ENCODE data around the gene RAB34.

Gene RAB34

DNA sequence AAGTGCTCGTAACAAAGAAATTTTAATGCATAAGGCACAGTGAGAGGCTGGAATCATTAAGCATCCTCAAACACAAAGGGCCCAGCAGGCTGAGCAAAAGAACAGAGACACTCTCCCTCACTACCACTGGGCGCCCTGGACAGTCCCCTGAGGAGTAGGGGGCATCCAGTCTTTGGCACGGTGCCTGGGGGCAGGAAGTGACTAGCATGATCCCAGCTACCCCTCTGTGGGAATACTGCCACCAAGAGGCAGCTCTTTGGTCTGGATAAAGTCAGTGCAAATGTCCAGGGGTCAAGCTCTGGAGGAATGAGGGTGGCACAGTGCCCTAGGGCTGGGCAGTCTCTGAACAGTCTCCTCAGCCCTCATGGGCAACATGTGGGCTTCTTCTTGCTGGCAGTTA is 3.4 kb downstream of the RAB34 start:
- DNase-seq (ENCODE audit: insufficient read length, low spot score) (no peak), FAIRE-seq (no peak)

DNA sequence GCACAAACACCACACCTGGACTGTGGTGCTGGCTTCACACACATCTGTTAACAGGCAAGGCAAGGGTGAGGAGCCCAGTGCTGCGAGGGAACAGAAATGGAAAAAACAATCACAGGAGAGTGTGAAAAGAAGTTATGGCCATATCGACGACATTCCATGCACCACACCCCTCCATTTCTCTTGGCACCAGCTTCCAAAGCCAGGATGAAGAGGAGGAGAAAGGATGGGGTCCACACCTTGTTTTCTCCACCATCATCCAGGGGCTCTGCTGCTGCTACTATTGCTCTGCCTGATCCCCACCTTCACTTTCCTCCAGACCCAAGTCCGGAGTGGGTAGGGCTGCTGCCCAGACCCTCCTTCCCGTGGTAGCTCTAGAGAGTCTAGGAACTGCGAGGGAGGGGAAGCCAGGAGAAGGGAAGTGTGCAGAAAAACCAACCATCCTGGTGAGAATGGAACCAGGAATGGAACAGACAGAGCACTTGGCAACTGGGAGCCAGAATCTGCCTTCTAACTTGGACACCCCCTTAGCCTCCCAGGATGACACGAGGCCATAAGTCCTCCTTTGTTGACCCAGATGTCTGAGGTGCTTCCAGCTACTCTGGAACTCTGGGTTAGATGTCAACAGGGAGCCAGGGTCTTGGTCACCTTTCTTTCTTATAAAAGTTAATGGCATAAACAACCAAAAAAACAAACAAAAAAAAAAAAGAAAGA is 4.8 kb downstream of the RAB34 start:
- no peak for FAIRE-seq

GRCh38 chr17:28712032-28712704 is 5.5 kb downstream of the RAB34 start:
- FAIRE-seq (no peak), DNase-seq (ENCODE audit: insufficient read length, low spot score) (no peak)

More for the DNA sequence above, 4.8 kb downstream of the RAB34 start:
- no peak for DNase-seq (ENCODE audit: insufficient read length, low spot score)

- no peak for FAIRE-seq
- DNase-seq (ENCODE audit: insufficient read length, low spot score), result no peak
These were observed 6.0 kb downstream of the RAB34 start, which contains the start of gene PROCA1 for GRCh38 chr17:28711723-28712031. Gene PROCA1 (minus strand): TSS chr17:28711888. CDS start chr17:28711660, 228 bp downstream.

- FAIRE-seq (peak; percentile 72), DNase-seq (ENCODE audit: insufficient read length, low spot score) (peak; percentile 99)
These were observed 6.6 kb downstream of the RAB34 start for GRCh38 chr17:28710861-28711722.

DNA sequence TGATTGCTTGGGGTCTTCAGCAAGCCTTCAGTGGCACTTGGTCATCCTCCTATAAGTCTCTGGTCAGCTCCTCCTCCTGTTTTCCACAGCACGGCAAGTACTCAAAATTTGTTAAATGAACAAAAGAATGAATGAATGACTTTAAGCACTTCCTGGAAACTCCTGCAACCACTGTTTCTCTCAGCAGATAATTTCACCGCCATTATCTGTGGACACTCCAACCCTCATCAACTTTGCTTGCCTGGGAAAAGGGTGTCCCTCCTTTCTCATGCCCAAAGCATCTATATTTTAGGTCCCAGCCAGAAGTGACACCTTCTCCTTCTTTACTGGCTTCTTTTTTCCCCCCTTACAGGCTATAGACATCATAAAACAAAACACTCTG is 10.3 kb downstream of the RAB34 start:
- FAIRE-seq, result no peak
- DNase-seq (ENCODE audit: insufficient read length, low spot score), result no peak

GRCh38 chr17:28706471-28707338 is 11.0 kb downstream of the RAB34 start:
- DNase-seq (ENCODE audit: insufficient read length, low spot score) (no peak), FAIRE-seq (no peak)

DNA sequence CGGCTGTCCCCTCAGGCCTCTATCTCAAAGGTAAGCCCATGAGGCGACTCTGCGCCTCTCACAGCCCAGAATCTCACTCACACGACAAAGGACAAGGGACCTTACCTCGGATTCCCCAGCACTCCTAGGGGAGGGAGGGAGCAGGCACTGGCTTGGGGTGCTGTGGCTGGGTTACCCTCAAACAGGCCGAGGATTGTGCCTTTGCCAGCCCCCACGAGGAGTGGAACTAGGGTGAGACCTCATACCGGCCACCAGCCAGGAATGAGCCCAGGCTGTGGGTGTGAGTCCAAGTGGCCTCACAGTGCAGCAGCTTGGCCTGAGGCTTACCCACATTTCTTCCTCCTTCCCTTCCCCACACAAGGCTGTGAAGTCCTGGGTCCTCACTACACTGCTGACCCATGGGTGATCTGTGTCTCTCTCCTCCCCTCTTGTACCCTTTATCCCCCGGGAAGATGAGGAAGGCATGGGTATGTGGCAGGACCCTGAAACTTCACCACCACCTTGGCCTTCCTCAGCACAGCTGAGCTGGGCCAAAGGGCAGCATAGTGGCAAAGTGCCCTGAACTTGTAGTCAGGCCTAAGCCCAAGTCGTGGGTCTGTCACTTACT is 11.8 kb downstream of the RAB34 start:
- no peak for FAIRE-seq

DNA sequence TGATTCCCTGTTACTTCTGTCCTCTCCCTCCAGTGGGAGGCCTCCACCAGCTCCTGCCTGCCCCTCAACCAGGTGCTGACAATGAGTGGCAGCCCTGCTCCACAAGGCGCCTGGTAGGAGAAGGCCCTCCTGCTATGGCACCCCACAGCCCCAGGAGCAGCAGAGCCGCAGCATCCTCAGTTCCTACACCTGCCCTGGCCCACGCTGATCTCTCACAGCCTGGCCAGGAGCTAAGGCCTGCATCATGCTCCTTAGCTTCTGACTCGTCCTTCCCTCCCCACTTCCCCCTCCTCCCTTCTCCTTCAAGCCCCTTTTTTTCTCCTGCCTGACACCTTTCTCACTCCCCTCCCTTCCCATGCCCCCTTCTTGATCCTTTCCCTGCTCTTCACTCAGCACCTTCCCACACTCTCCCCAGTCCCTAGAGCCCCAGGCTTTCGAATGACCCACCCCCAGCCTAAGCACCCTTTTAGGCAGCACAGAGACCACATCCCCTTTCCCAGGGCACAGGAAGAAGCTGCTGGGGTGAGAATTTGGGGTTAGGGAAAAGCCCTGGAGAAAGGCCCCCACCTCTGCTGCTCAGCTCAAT is 12.5 kb downstream of the RAB34 start:
- FAIRE-seq (no peak), DNase-seq (ENCODE audit: insufficient read length, low spot score) (no peak)

More for the DNA sequence above, 11.8 kb downstream of the RAB34 start:
- no peak for DNase-seq (ENCODE audit: insufficient read length, low spot score)

DNA sequence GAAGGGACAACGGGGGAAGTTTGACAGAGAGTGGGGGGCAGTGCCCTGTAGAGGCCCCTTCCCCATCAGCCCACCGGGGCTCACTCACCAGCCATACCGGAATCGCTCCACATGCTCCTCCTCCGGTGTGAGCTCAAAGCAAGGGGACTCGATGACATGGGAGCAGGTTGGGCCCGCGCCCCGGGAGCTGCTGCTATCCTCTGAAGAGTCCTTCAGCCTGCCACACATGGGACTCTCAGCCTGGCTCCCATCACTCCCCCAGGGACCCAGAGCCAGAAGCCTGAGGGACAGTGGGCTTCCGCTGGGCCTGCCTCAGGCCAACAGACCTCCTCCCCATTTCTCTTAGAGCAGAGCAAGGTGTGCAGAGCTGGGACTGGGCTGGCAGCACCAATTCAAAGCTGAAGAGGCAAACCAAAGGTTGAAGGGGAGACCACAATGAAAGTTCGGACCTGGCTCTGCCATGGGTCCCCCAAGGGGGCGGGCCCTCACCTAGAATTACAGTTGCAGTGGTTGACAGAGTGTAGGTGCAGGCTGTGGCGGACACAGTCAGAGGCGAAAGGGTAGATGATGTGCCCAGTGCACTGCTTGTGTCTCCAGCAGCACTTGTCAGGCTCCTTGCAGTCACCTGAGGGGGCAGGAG is 13.3 kb downstream of the RAB34 start:
- DNase-seq (ENCODE audit: insufficient read length, low spot score) (no peak), FAIRE-seq (no peak)

GRCh38 chr17:28703552-28704218 is 14.0 kb downstream of the RAB34 start:
- FAIRE-seq, result no peak
- no peak for DNase-seq (ENCODE audit: insufficient read length, low spot score)

GRCh38 chr17:28702752-28703150 is 14.9 kb downstream of the RAB34 start:
- FAIRE-seq (no peak), DNase-seq (ENCODE audit: insufficient read length, low spot score) (no peak)

DNA sequence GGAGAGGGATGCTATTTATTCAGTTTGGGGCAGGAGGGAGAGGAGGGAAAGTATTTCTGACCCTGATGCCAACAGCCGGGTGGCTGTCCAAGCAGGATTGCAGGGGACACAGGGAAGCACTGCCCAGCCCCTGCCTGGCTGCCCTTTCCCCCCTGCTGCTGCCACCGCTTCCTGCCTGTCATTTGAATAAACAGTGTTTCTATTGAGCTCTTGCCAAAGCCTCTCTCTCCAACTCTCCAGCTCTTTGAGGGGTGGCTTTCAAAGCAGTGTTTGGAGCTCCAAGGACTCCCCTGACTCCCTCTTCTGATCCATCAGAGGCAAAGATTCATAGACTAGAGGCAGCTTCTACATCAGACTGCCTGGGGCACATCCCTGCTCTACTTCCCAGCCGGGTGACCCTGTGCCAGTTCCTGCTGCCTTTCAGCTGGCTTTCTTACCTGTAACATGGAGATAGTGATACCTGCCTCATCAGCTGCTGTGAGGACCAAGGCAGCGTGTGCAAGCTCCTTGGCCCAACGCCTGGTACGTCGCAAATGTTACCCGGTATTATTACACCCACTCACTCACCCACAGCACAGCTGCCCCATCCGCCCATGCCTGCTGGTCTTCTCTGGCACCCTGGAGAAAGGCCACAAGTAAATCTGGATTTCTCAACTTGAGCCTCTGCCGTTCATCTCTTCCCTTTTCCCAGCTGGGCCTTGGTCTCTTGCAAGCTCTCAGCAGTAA is 15.5 kb downstream of the RAB34 start:
- FAIRE-seq (no peak), DNase-seq (ENCODE audit: insufficient read length, low spot score) (no peak)

GRCh38 chr17:28700830-28701492 is 16.7 kb downstream of the RAB34 start:
- FAIRE-seq, result no peak
- DNase-seq (ENCODE audit: insufficient read length, low spot score), result no peak

GRCh38 chr17:28700278-28700677 is 17.4 kb downstream of the RAB34 start:
- DNase-seq (ENCODE audit: insufficient read length, low spot score), result no peak
- FAIRE-seq, result peak; percentile 23

- DNase-seq (ENCODE audit: insufficient read length, low spot score), result no peak
- no peak for FAIRE-seq
These were observed 19.3 kb downstream of the RAB34 start for GRCh38 chr17:28698253-28698941.

DNA sequence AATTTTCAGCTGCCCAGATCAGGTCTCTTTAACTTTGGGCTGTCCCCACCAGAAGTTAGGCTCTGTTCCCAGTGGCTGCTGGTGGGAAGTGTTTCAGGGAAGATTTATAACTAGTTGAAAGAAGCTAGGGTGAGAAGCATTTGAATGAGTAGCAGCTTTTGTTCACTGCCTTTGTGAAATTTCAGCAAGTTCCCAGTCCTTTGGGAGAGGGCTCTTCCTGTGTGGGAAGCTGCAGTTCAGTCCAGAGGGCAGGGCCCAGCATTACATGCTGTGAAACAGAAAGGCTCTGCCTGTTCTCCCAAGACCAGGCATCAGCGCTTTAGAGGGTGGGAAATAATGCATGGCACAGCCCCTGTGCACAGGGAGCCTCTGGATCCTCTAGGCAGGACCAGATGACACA is 23.8 kb downstream of the RAB34 start:
- FAIRE-seq, result no peak
- DNase-seq (ENCODE audit: insufficient read length, low spot score), result no peak
